ENCODE results near the gene C1orf21.

DNA sequence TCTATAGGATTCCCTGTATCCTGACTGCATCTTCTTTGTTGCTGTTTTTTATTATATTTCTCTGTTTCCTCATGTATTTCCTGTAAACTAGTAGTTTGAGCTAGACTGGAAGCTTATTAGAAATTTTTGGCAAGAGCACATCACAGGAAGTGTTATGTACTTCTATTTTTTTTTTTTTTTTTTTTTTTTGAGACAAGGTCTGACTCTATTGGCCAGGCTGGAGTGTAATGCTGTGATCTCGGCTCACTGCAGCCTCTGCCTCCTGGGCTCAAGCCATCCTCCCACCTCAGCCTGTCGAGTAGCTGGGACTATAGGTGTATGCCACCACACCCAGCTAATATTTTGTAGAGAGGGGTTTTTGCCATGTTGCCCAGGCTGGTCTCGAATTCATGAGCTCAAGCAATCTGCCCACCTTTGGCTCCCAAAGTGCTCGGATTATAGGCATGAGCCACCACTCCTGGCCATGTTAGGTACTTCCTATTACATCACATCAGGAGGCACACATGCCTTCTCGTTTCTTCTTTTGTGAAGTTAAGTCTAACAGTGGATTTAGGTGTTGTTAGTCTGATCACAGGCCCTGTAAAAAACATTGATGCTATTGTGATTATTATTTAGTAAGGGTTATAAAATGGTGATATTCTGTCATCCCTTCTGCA is 12.5 kb downstream of the C1orf21 start:
- TF ChIP-seq CTCF (IDR thresholded peaks at IDR 0.05), result no peak
- TF ChIP-seq EZH2 (IDR thresholded peaks at IDR 0.05; ENCODE audit: borderline replicate concordance, insufficient read depth, low read depth, low read length, poor library complexity, severe bottlenecking), result no peak
